Endodermal cell (in vitro differentiated cells): ENCODE measurements around the gene KIRREL2. TPM values are rescaled to one million over a fixed set of nuclear protein-coding genes. Genes with fewer than 3 reads are reported as not detected.

Experiments
- DNase-seq: peaks from one replicate; pipeline ENCODE4 v3.0.0-alpha.2; 2017
- H3K27ac ChIP-seq: 2 replicates; pipeline ENCODE4 v1.5.1; 2013; ENCODE audit warnings: mild to moderate bottlenecking, low read depth, low read length, moderate library complexity
- H3K27me3 ChIP-seq: 2 replicates; pipeline ENCODE4 v1.6.1; 2013; ENCODE audit warnings: mild to moderate bottlenecking, low read length, moderate library complexity; ENCODE audit not compliant: insufficient read depth, control insufficient read depth, poor library complexity, severe bottlenecking
- H3K36me3 ChIP-seq: 2 replicates; pipeline ENCODE4 v1.7.0; 2013; ENCODE audit warnings: mild to moderate bottlenecking, low read length, moderate library complexity; ENCODE audit not compliant: control insufficient read depth, insufficient read depth
- H3K4me1 ChIP-seq: one replicate; pipeline ENCODE4 v1.7.0; 2013; ENCODE audit warnings: low read length; ENCODE audit not compliant: control insufficient read depth, insufficient read depth
- H3K4me3 ChIP-seq: 2 replicates; pipeline ENCODE4 v1.5.1; 2013; ENCODE audit warnings: mild to moderate bottlenecking, low read length, moderate library complexity
- H3K9ac ChIP-seq: 2 replicates; pipeline ENCODE4 v1.6.1; 2013; ENCODE audit warnings: mild to moderate bottlenecking, low read length, moderate library complexity; ENCODE audit not compliant: poor library complexity, severe bottlenecking; ENCODE audit errors: extremely low read depth
- H3K9me3 ChIP-seq: 2 replicates; pipeline ENCODE4 v1.6.1; 2013; ENCODE audit warnings: mild to moderate bottlenecking, low read length, moderate library complexity; ENCODE audit not compliant: control insufficient read depth
- H3K27ac Mint-ChIP-seq: 2 replicates; pipeline ENCODE4 v1.8.0; 2020; ENCODE audit warnings: mixed read lengths
- H3K27me3 Mint-ChIP-seq: 2 replicates; pipeline ENCODE4 v1.8.0; 2021; ENCODE audit warnings: mild to moderate bottlenecking, mixed read lengths; ENCODE audit not compliant: insufficient read depth
- H3K36me3 Mint-ChIP-seq: 2 replicates; pipeline ENCODE4 v1.8.0; 2020; ENCODE audit warnings: low read depth, mixed read lengths
- H3K4me1 Mint-ChIP-seq: 2 replicates; pipeline ENCODE4 v1.8.0; 2020; ENCODE audit warnings: mixed read lengths
- H3K4me3 Mint-ChIP-seq: 2 replicates; pipeline ENCODE4 v1.8.0; 2020; ENCODE audit warnings: mild to moderate bottlenecking, moderate library complexity, mixed read lengths
- H3K9me3 Mint-ChIP-seq: 2 replicates; pipeline ENCODE4 v1.8.0; 2020; ENCODE audit warnings: mild to moderate bottlenecking, mixed read lengths
- WGBS, 2 experiments: methylation state at CpG; one replicate each; pipeline versions ENCODE4 v1.1.5 to v1.1.7; 2013; ENCODE audit warnings: missing lambda C conversion rate in 2 of 2, mixed read lengths in 1 of 2; ENCODE audit not compliant: insufficient coverage in 1 of 2, insufficient read length in 1 of 2; 5-methylcytosine and 5-hydroxymethylcytosine counted together
- total RNA-seq, 2 donors: library from RNA; stranded (reverse); fragmentation: NEBNext Ultra II Directional in 1 of 2; extraction: Animal tissue kit (Norgen Biotek cat#: 25700) in 1 of 2; gene quantifications; 2 replicates in 1 of 2; 3 replicates in 1 of 2; pipeline ENCODE4 v1.2.1, GENCODE V29; 2021
- TF ChIP-seq, protein P1 (sequence below): fragments of 200-600 bp; sonication (generic); conservative IDR thresholded peaks from 2 replicates; pipeline ENCODE4 v1.5.0; 2021; ENCODE audit warnings: antibody characterized with exemption, mild to moderate bottlenecking

KIRREL2 gene
- total RNA-seq, 2 donors from 2014 or later, result 1.4 to 2.3 TPM

DNA sequence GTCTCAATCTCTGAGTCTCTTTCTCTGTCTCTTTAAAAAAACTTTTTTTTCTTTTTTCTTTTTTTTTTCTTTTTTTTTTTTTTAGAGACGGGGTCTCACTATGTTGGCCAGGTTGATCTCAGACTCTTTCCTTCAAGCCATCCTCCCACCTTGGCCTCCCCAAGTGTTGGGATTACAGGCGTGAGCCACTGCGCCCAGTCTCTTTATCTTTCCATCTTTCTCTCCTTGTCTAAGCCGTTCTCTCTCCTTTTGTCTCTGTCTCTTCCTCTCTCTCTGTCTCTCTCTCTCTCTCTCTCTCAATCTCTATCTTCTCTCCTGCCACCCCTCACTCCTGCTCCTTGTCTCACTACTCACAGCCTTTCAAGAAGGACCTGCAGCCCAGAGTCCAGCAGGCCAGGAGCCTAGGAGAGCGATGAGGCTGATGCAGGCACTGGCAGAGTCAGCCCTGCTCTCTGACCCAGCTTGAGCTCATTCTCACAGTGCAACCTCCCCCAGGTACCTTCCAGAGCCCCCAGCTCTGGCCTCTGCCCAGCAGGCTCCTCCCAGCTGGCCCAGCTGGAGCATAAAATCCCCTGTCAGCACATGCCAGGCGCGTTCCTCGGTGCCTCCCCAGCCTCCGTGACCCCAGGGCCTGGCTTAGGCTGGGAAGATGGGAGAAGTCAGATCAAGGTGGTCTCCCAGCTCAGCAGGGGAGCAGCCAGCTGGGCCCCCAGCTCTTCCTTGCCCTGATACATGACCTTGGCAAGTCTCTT is 4.5 kb upstream of the KIRREL2 start, which contains the start of gene NPHS1:
Gene NPHS1 (minus strand): TSS at position 476 of the 752 bp plus-strand sequence. CDS start 667 bp downstream, outside the sequence.
- peaks cover 6% of the 10 kb centered on the region for H3K4me1 ChIP-seq
- Mint-ChIP-seq H3K36me3 (no peaks in the 10 kb centered on the region), H3K4me3 (peak within 1 kb of the TSS; percentile 17), H3K27me3 (peaks cover 77% of the 10 kb centered on the region), H3K9me3 (no peaks in the 10 kb centered on the region), H3K4me1 (peaks cover 3% of the 10 kb centered on the region), H3K27ac (no peak within 1 kb of the TSS)
- TF ChIP-seq, protein P1, sequence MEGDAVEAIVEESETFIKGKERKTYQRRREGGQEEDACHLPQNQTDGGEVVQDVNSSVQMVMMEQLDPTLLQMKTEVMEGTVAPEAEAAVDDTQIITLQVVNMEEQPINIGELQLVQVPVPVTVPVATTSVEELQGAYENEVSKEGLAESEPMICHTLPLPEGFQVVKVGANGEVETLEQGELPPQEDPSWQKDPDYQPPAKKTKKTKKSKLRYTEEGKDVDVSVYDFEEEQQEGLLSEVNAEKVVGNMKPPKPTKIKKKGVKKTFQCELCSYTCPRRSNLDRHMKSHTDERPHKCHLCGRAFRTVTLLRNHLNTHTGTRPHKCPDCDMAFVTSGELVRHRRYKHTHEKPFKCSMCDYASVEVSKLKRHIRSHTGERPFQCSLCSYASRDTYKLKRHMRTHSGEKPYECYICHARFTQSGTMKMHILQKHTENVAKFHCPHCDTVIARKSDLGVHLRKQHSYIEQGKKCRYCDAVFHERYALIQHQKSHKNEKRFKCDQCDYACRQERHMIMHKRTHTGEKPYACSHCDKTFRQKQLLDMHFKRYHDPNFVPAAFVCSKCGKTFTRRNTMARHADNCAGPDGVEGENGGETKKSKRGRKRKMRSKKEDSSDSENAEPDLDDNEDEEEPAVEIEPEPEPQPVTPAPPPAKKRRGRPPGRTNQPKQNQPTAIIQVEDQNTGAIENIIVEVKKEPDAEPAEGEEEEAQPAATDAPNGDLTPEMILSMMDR, result no peak
- no peak within 1 kb of the TSS for H3K27ac ChIP-seq
- WGBS, 2 experiments, result 79 to 81% methylated on average over 7 to 9 of the region's 9 CpGs
- no peaks in the 10 kb centered on the region for H3K9me3 ChIP-seq
- no peak within 1 kb of the TSS for H3K9ac ChIP-seq
- DNase-seq, result no peak
- peaks cover 77% of the 10 kb centered on the region for H3K27me3 ChIP-seq
- H3K36me3 ChIP-seq, result no peaks in the 10 kb centered on the region
- H3K4me3 ChIP-seq, result no peak within 1 kb of the TSS

DNA sequence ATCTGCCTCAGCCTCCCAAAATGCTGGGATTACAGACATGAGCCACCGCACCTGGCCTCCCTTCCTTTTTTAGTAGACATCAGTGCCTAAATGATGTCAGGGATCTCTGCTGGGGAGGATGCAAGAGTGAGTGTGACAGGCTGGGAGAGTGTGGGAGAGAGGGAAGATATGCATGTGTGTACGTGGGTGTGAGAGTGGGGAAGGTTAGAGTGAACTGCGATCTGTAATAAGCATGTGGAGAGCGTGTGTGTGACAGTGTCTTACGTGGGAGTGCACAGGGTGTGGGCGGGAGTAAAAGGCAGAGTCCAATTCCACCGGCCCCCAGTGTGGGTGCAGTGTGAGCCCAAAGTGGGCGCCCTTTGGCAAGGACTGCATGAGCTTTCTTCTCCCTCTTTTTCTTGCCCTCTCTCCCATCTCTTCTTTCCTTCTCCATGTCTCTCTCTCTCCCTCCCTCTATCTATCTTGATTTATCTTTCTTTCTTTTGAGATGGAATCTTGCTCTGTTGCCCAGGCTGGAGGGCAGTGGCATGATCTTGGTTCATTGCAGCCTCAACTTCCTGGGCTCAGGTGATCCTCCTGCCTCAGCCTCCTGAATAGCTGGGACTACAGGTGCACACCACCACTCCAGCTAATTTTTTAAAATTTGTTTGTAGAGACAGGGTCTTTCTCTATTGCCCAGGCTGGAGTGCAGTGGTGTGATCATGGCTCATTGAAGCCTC is 3.5 kb upstream of the KIRREL2 start:
- H3K27me3 Mint-ChIP-seq, result peaks cover 77% of the 10 kb centered on the region
- no peaks in the 10 kb centered on the region for H3K9me3 ChIP-seq
- H3K27ac ChIP-seq, result no peak overlapping the region
- H3K36me3 ChIP-seq, result no peaks in the 10 kb centered on the region
- H3K4me1 Mint-ChIP-seq, result peaks cover 3% of the 10 kb centered on the region
- no peak for DNase-seq
- H3K36me3 Mint-ChIP-seq, result no peaks in the 10 kb centered on the region
- H3K27ac Mint-ChIP-seq, result no peak overlapping the region
- no peaks in the 10 kb centered on the region for H3K9me3 Mint-ChIP-seq
- peaks cover 6% of the 10 kb centered on the region for H3K4me1 ChIP-seq
- no peak overlapping the region for H3K4me3 ChIP-seq
- TF ChIP-seq, protein P1, result no peak
- H3K27me3 ChIP-seq, result peaks cover 77% of the 10 kb centered on the region
- WGBS, 2 experiments, result 60 to 87% methylated on average over 2 to 8 of the region's 8 CpGs
- no peak overlapping the region for H3K9ac ChIP-seq
- H3K4me3 Mint-ChIP-seq, result no peak overlapping the region

DNA sequence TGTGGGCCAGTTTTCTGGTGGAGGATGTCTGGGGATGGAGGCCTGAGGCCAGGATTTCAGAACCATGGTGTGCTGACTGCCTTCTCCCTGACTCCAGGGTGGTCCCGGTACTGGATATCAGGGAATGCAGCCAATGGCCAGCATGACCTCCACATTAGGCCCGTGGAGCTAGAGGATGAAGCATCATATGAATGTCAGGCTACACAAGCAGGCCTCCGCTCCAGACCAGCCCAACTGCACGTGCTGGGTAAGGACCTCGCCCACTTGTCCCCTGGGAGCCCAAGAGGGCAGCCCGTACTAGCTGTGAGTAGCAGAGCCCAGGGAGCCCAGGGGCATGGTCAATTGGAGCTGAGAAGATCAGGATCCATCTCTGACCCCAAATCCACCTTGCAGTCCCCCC is 1.6 kb downstream of the KIRREL2 start:
- TF ChIP-seq, protein P1, result no peak
- Mint-ChIP-seq H3K4me1 (peaks cover 11% of the 10 kb centered on the region), H3K9me3 (no peaks in the 10 kb centered on the region), H3K27me3 (peaks cover 89% of the 10 kb centered on the region), H3K4me3 (no peak overlapping the region), H3K36me3 (no peaks in the 10 kb centered on the region), H3K27ac (no peak overlapping the region)
- DNase-seq, result no peak
- H3K9ac ChIP-seq, result no peak overlapping the region
- no peaks in the 10 kb centered on the region for H3K9me3 ChIP-seq
- peaks cover 99% of the 10 kb centered on the region for H3K27me3 ChIP-seq
- no peaks in the 10 kb centered on the region for H3K36me3 ChIP-seq
- no peak overlapping the region for H3K27ac ChIP-seq
- peaks cover 6% of the 10 kb centered on the region for H3K4me1 ChIP-seq
- WGBS, 2 experiments, result 81 to 100% methylated on average over 2 to 6 of the region's 6 CpGs
- no peak overlapping the region for H3K4me3 ChIP-seq
